Measurements from ENCODE around the gene NLRP3. TPM values are rescaled to one million over a fixed set of nuclear protein-coding genes. Genes with fewer than 3 reads are reported as not detected.

The NLRP3 gene
- total RNA-seq, 1 donor from 2014 or later: 0.22 TPM

DNA sequence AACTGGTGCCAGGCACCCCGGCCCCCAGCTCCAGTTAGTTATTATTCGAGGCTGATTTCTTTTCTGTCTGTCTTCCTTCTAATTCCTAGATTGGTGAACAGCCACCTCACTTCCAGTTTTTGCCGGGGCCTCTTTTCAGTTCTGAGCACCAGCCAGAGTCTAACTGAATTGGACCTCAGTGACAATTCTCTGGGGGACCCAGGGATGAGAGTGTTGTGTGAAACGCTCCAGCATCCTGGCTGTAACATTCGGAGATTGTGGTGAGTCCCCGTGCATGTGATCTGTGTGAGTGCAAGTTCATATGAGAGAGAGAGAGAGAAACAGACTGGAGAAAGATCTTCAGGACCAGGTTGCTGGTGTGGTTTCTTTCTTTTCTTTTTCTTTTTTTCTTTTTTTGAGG is 13.5 kb downstream of the NLRP3 start:
- Mint-ChIP-seq H3K9me3 (no peaks in the 10 kb centered on the region), H3K27me3 (ENCODE audit: low read depth) (peaks cover 13% of the 10 kb centered on the region), H3K27ac (no peak overlapping the region), H3K4me1 (no peaks in the 10 kb centered on the region), H3K4me3 (no peak overlapping the region), H3K36me3 (no peaks in the 10 kb centered on the region)
- TF ChIP-seq, protein P1, sequence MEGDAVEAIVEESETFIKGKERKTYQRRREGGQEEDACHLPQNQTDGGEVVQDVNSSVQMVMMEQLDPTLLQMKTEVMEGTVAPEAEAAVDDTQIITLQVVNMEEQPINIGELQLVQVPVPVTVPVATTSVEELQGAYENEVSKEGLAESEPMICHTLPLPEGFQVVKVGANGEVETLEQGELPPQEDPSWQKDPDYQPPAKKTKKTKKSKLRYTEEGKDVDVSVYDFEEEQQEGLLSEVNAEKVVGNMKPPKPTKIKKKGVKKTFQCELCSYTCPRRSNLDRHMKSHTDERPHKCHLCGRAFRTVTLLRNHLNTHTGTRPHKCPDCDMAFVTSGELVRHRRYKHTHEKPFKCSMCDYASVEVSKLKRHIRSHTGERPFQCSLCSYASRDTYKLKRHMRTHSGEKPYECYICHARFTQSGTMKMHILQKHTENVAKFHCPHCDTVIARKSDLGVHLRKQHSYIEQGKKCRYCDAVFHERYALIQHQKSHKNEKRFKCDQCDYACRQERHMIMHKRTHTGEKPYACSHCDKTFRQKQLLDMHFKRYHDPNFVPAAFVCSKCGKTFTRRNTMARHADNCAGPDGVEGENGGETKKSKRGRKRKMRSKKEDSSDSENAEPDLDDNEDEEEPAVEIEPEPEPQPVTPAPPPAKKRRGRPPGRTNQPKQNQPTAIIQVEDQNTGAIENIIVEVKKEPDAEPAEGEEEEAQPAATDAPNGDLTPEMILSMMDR (IDR thresholded peaks at IDR 0.05; ENCODE audit: unreplicated experiment): no peak
- no peak for DNase-seq (ENCODE audit: low spot score in 2 of 2, unreplicated experiment in 2 of 2)

DNA sequence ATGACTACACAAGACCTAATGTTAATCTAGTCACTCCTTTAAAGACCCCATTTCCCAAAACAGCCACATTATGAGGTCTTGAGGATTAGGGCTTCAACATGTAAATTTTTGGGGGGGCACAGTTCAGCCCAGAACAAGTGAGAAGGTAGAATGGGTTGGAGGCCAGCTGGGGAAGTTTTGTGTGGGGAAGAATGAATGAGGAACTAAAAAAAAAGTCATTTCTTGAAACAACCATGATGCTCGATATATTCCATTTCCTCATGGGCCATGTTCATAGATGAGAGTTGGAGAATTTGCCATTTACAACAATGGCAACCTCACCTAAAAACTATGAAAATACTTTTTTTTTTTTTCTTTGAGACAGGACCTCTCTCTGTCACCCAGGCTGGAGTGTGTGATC is 14.5 kb downstream of the NLRP3 start:
- no peak for DNase-seq (ENCODE audit: low spot score in 2 of 2, unreplicated experiment in 2 of 2)
- peaks cover 18% of the 10 kb centered on the region for H3K27me3 Mint-ChIP-seq (ENCODE audit: low read depth)
- H3K9me3 Mint-ChIP-seq: no peaks in the 10 kb centered on the region
- H3K27ac Mint-ChIP-seq: no peak overlapping the region
- no peak overlapping the region for H3K4me3 Mint-ChIP-seq
- H3K4me1 Mint-ChIP-seq: no peaks in the 10 kb centered on the region
- H3K36me3 Mint-ChIP-seq: no peaks in the 10 kb centered on the region
- TF ChIP-seq, protein P1 (IDR thresholded peaks at IDR 0.05; ENCODE audit: unreplicated experiment): no peak

GRCh38 chr1:247431643-247432042 is 15.7 kb downstream of the NLRP3 start:
- no peak for DNase-seq (ENCODE audit: low spot score in 2 of 2, unreplicated experiment in 2 of 2)
- no peaks in the 10 kb centered on the region for H3K36me3 Mint-ChIP-seq
- no peaks in the 10 kb centered on the region for H3K4me1 Mint-ChIP-seq
- H3K4me3 Mint-ChIP-seq: no peak overlapping the region
- TF ChIP-seq, protein P1 (IDR thresholded peaks at IDR 0.05; ENCODE audit: unreplicated experiment): no peak
- H3K27me3 Mint-ChIP-seq (ENCODE audit: low read depth): peaks cover 22% of the 10 kb centered on the region
- no peaks in the 10 kb centered on the region for H3K9me3 Mint-ChIP-seq
- H3K27ac Mint-ChIP-seq: no peak overlapping the region

DNA sequence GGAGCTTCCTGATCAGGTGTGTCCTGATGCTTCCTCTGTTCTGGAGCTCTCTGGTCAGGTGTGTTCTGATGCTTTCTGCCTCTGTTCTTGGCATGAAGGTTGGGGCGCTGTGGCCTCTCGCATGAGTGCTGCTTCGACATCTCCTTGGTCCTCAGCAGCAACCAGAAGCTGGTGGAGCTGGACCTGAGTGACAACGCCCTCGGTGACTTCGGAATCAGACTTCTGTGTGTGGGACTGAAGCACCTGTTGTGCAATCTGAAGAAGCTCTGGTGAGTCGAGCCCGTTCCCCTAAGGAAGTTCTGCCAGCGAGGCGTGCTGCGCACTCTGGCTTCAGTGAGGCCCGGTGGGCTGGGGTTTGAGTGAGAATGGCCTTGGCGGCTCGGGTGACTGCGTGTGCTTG is 18.0 kb downstream of the NLRP3 start:
- Mint-ChIP-seq H3K27ac (no peak overlapping the region), H3K36me3 (no peaks in the 10 kb centered on the region), H3K27me3 (ENCODE audit: low read depth) (peaks cover 23% of the 10 kb centered on the region), H3K4me3 (no peak overlapping the region), H3K4me1 (no peaks in the 10 kb centered on the region), H3K9me3 (no peaks in the 10 kb centered on the region)
- DNase-seq (ENCODE audit: low spot score in 2 of 2, unreplicated experiment in 2 of 2): no peak
- TF ChIP-seq, protein P1 (IDR thresholded peaks at IDR 0.05; ENCODE audit: unreplicated experiment): no peak

DNA sequence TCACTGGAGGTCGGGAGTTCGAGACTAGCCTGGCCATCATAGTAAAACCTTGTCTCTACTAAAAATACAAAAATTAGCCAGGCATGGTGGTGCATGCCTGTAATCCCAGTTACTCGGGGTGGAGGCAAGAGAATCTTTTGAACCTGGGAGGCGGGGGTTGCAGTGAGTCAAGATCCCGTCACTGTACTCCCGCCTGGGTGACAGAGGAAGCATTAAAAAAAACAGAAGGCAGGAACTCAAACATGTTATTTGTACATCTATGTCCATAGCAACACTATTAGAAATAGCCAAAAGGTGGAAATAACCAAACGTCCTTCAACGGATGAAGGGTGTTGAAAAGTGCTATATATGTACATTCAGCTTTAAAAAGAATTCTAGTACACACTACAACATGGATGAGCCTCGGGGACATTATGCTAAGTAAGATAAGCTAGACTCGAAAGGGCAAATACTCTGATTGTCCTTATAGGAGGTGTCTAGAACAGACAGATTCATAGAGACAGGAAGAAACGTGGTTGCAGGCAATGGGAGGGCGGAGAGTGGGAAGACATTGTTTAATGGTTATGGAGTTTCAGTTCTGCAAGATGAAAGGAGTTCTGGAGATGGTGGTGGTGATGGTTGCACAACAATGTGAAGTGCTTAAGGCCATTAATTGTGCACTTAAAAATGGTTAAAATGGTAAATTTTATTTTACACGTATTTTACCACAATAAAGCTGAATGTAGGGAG is 19.2 kb downstream of the NLRP3 start:
- no peaks in the 10 kb centered on the region for H3K4me1 Mint-ChIP-seq
- H3K27me3 Mint-ChIP-seq (ENCODE audit: low read depth): peaks cover 23% of the 10 kb centered on the region
- TF ChIP-seq, protein P1 (IDR thresholded peaks at IDR 0.05; ENCODE audit: unreplicated experiment): no peak
- H3K9me3 Mint-ChIP-seq: no peaks in the 10 kb centered on the region
- no peak for DNase-seq (ENCODE audit: low spot score in 2 of 2, unreplicated experiment in 2 of 2)
- H3K36me3 Mint-ChIP-seq: no peaks in the 10 kb centered on the region
- H3K27ac Mint-ChIP-seq: no peak overlapping the region
- no peak overlapping the region for H3K4me3 Mint-ChIP-seq

Data from mesothelial cell of epicardium (in vitro differentiated cells).